ENCODE results near the gene PSMB2.

DNA sequence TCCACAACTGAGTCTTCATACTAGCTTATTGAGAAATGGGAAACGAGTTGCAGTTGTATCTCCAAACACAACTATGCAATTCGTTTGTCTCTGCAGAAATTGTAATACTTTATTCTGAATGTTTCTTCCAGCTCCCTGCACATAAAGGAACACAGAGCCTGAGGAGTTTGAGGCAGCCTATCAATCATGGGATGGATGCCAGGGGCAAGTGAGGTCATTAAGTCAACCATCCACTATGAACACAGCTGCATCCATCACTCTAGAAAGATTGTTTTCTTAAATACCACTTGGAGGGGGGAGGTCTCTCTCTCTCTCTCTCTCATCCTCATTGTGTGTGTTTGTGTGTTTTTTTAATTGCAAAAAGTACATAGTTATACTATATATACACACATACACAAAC, 2.9 kb upstream of the PSMB2 start:
- TF ChIP-seq EZH2phosphoT487 (IDR thresholded peaks at IDR 0.05; ENCODE audit: insufficient read depth, low read depth) (no peak), EZH2 (IDR thresholded peaks at IDR 0.05; ENCODE audit: insufficient read depth, poor library complexity, severe bottlenecking) (no peak)

Measured in GM23248 (cell line).